ENCODE data around the gene TSPAN18.

- TF ChIP-seq, protein P1, sequence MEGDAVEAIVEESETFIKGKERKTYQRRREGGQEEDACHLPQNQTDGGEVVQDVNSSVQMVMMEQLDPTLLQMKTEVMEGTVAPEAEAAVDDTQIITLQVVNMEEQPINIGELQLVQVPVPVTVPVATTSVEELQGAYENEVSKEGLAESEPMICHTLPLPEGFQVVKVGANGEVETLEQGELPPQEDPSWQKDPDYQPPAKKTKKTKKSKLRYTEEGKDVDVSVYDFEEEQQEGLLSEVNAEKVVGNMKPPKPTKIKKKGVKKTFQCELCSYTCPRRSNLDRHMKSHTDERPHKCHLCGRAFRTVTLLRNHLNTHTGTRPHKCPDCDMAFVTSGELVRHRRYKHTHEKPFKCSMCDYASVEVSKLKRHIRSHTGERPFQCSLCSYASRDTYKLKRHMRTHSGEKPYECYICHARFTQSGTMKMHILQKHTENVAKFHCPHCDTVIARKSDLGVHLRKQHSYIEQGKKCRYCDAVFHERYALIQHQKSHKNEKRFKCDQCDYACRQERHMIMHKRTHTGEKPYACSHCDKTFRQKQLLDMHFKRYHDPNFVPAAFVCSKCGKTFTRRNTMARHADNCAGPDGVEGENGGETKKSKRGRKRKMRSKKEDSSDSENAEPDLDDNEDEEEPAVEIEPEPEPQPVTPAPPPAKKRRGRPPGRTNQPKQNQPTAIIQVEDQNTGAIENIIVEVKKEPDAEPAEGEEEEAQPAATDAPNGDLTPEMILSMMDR (IDR thresholded peaks at IDR 0.05; ENCODE audit: low read length): no peak
- no peak for TF ChIP-seq EZH2 (IDR thresholded peaks at IDR 0.05; ENCODE audit: borderline replicate concordance, low read length)
Measured at GRCh38 chr11:44793350-44794090, 66.8 kb downstream of the TSPAN18 start.

Measured in OCI-LY1 (cell line).